SW480 (cell line): ENCODE results near the gene RIMBP2.
"Not testable (repeated sequence)": the region's sequence is repeated elsewhere in the genome, so short reads cannot be mapped to it uniquely, and the experiment has no call there.

Experiments used
- DNase-seq: peaks from one replicate; pipeline ENCODE4 v3.0.0-alpha.2; 2016; ENCODE audit warnings: low spot score

The RIMBP2 gene

DNA sequence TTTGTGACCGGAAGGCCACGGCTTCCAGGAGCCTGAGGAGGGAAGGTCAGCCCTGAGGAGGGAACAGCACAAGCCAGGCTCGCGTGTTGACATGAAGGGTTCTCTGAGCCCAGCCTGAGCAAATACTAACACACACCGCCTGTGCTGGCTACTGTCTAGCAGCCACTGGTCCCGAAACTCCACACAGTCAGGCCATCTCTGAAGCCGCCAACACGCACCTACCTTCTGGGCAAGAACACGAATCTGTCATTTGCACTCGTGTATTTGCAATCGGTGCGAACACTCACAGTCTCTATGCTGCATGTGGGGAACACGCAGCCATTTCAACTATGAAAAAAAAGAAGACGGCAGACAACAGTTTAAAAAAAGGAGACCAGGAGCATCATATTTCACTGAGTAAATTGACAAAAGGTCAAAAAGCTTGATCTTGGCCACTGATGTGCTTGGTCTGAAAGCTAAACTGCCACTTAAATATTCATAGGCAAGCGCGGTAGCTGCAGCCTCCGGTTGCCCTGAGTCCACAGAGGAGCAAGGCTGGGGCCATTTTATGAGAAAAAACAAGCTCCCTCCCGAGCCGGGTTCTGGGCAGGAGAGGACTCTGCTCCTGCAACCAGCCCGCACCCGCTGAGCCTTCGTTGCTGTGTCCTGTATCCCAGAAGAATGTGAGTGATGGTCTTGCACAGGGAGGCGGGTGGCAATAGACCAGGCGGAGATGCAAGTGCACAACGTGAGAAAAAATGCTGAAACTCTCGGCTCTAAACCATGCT lies 57.8 kb downstream of the RIMBP2 start:
- DNase-seq, result no peak

DNA sequence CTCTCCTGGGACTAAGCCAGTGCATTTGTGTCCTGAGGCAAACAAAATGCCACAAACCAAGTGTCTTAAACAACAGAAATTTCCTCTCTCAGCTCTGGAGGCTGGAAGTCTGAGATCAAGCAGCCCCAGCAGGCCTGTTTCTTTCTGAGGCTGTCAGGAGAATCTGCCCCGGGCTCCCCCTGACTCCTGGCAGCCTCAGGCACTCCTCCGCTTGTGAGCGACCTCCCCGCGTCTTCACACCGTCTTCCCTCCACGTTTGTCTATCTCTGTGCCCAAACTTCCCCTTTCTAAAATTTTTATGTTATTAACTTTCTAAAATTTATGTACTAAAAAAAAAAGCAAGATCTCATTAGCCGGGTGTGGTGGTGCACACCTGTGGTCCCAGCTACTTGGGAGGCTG lies 59.7 kb downstream of the RIMBP2 start:
- no peak for DNase-seq

DNA sequence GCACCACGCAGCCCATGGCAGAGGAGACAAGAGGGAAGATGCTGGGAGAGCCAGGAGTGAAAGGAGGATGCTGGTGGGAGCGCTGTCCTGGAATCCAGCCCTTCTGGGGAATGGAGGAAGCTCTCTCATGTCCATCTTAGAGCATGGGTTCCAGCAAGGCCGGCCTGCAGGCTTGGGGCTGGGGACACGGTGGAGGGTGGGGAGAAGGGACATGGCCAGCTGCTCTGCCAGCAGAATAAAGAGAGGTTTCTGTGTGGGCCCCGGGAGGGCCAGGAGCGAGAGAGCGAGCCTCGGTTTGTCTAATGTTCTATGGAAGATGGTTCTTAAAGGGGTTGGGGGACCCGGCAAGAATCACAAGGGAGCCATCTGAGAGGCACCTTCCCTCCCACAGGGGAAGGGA lies 60.2 kb downstream of the RIMBP2 start:
- DNase-seq, result no peak

DNA sequence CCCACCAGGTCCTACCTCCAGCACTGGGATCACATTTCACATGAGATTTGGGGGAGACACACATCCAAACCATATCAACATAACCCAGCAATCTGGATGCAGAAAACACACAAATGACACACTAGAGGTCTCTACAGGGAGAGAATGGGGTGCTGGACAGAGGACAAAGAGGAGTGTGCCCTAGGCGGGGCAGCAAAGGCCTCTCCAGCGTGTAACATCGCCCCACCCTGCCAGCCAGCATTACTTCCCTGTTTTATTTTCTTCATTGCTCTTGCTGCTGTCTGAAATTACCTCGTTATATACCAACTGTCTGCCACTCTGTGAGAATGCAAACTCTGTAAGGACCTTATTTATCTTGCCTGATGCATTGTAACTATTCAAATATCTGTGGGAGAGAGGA lies 61.1 kb downstream of the RIMBP2 start:
- no peak for DNase-seq

DNA sequence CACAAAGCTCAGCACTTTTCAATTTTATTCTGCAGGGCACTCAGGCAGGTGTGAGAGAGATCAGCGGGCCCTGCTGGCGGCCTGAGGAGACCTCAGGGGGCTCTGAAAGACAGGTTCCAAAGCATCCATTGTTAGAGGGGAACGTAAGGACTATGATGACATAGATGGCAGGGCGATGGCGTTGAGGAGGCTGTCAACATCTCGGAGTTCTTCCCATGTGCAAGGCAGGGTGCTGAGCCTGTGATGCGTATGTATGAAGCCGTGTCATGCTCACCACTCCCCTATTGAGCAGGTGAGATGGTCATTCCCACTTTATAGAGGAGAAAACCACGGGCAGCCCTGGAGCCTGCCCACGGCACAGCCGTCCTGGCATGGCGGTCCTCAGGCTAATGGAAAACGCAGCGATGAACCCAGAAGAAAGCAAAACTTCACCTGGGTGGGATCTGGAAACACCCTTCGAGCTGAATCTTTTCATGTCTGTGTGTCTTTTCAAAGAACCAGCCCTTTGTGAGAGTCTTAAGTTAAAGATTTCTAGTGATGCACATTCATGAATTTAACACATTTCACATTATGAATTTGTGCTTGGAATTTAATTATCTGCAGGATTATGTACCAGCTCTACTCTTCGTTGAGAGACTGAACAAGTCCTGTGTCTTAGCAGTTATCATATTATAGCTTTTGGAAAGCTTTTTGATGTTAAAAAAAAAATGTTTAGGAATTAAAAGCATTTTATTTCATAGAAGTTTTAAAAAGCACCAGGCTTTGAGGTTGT lies 64.7 kb downstream of the RIMBP2 start:
- DNase-seq, result no peak

- DNase-seq, result no peak
Measured at GRCh38 chr12:130650131-130650530, 66.0 kb downstream of the RIMBP2 start.

GRCh38 chr12:130649101-130650045 lies 66.7 kb downstream of the RIMBP2 start:
- no peak for DNase-seq

GRCh38 chr12:130647814-130648213 lies 68.3 kb downstream of the RIMBP2 start:
- DNase-seq, result no peak

DNA sequence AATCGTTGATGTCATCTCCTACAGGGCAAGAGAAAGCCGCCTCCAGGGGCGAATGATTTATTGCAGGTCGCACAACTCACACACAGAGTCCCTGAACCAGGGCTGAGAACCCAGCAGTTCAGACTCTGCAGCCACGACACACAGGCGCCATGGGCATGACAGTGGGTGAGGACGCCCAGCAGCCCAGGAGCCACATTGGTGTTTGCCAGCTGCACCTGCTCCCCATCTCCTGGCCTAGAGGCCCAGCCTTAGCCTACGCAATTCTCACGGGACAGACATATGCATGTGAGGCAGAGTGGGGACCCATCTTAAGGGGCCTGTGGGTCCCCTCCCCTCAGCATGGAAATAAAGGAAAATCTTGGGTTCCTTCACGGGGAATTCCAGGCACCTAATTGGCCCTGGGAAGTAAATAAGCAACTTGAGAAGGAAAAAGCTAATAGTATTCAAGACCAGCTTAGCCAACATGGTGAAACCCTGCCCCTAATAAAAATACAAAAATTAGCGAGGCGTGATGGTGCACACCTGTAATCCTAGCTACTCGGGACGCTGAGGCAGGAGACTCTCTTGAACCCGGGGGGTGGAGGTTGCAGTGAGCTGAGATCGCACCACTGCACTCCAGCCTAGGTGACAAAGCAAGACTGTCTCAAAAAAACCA lies 69.3 kb downstream of the RIMBP2 start:
- no peak for DNase-seq

DNA sequence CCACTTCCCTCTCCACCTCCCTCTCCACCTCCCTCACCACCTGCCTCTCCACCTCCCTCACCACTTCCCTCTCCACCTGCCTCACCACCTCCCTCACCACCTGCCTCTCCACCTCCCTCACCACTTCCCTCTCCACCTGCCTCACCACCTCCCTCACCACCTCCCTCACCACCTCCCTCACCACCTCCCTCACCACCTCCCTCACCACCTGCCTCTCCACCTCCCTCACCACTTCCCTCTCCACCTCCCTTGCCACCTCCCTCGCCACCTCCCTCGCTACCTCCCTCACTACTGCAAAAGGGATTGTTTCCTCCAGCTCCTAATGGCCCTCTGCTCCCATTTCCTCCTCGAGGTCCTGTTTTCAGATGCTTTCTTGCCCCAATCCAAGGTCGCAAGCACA lies 69.9 kb downstream of the RIMBP2 start:
- DNase-seq, result not testable (repeated sequence)

DNA sequence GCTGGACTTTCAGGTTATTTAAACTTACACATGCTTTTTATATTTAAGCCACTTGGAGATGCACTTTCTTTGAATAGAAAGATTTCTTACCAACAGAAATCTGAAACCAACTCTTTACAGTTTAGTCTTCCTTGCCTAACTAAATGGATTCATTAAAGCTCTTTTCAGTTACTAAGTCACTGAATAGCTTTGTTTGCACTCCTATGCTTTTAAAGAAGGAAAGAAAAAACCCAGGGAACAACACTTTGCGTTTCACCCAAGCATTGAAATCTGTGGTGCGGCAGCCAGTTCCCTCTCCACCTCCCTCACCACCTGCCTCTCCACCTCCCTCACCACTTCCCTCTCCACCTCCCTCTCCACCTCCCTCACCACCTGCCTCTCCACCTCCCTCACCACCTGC lies 70.3 kb downstream of the RIMBP2 start:
- no peak for DNase-seq

DNA sequence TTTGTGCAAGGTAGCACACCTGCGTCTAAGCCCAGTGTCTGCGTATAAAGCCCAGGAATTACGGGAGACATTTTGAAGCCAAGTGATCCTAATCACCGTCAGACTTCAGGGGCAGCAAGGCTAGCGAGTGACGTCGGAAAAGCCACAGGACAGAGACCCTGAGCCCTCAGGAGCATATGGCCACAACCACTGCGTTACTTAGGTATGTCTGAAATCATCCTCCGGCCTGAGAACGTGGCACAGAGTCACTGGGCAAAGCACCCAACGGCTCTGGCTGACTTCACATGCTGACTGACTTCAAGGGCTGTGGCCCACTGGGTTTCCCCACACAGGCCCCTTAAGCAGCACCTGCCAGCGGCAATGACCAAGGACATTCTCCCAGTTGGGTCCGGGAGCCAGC lies 71.5 kb downstream of the RIMBP2 start:
- no peak for DNase-seq

DNA sequence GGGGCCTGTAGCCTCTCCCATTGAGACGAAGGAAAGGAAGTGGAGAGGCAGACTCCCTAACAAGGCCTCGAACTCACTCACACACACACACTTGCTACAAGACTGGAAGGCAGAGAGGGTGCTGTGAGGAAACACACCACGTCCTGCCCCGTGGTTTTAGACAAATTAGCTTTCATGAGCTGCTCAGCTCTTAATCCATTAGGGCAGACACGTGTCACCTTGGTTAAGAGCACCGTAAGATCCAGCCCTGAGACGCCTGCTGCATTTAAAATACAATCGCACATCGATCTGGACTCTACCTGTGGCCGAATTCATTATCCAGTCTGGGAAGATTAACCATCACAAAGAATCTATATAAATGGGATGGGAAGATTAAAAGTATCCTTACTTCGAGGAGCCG lies 72.0 kb downstream of the RIMBP2 start:
- DNase-seq, result no peak

GRCh38 chr12:130642856-130643255 lies 73.2 kb downstream of the RIMBP2 start:
- DNase-seq, result no peak

- no peak for DNase-seq
Measured at GRCh38 chr12:130641533-130642184, 74.4 kb downstream of the RIMBP2 start.

- DNase-seq, result no peak
Measured at GRCh38 chr12:130640901-130641300, 75.2 kb downstream of the RIMBP2 start.

- DNase-seq, result no peak
Measured at GRCh38 chr12:130640496-130640895, 75.6 kb downstream of the RIMBP2 start.

DNA sequence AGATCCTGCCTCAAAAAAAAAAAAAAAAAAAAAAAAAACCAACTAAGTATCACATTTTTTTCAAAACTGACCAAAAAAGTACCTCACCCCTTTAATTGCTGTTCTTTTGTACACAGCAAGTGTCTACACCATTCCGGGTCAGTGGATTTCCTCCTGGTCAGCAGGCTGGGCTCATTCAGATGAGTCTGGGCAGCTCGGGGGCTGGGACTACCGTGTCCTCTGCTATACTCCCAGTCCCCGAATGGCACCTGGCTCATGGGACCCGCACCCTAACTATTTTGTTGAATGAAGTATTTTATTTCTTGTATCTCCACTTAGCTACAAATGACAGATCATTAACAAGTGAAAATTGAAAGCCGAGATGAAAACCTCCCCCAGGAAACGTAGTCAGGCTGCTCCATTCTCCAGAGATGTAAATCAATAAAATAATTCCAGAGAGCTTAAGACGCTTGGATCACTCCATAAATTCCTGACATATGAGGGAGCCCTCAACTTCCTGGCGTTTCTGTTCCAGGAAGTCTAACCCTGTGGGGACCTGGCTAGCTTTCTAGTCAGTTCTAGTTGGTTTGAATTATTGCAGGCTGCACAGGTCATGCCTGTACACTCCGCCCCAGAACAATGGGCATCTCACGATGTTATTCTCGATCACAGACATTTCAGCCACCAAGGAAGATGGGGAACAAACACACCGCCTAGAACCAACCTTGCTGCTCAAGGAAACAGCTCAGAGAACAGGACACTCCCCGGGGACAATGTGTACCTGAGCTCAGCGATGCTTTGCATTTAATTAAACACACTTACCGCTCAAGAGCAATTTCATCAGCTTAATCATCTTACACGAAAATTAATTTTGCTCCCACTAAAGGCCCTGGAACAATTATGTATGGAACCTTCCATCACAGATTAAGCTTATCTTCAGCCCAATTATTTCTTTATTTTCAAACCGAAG lies 76.3 kb downstream of the RIMBP2 start:
- DNase-seq, result no peak

- no peak for DNase-seq
Measured at GRCh38 chr12:130636370-130636769, 79.7 kb downstream of the RIMBP2 start.

DNA sequence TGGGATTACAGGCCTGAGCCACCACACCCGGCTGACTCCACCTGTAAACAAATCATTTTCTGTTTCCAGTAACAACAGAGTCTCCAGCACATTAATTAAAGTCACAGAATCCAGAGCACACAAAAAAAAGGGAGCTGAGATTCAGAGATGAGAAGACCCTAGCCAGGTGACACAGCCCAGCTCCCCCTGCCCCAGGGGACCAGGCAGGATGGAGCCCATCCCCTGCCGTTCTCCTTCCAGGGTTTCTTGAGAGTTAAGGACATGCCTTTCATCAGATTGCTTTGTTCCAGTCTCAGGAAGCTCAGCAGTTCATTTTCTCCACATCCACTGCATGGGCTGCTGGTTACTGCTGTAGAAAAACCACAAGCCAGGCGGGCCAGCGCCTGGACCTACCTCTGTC lies 81.2 kb downstream of the RIMBP2 start:
- DNase-seq, result no peak
